ENCODE results near the gene PLS1. TPM values are rescaled to one million over a fixed set of nuclear protein-coding genes. Genes with fewer than 3 reads are reported as not detected.
"Not testable (repeated sequence)": the region's sequence is repeated elsewhere in the genome, so short reads cannot be mapped to it uniquely, and the experiment has no call there.

Gene PLS1
- total RNA-seq, 1 donor from 2014 or later, result 1.8 TPM

- no peak overlapping the region for H3K27ac ChIP-seq
- no peak for DNase-seq (ENCODE audit: low spot score in 2 of 2)
- H3K36me3 ChIP-seq, result no peaks in the 10 kb centered on the region
- H3K4me1 ChIP-seq, result peaks cover 0 to 10% of the 10 kb centered on the region in 2 donors
- intact Hi-C loops (cut with DNase I), result no loop called here
- TF ChIP-seq, protein P1, sequence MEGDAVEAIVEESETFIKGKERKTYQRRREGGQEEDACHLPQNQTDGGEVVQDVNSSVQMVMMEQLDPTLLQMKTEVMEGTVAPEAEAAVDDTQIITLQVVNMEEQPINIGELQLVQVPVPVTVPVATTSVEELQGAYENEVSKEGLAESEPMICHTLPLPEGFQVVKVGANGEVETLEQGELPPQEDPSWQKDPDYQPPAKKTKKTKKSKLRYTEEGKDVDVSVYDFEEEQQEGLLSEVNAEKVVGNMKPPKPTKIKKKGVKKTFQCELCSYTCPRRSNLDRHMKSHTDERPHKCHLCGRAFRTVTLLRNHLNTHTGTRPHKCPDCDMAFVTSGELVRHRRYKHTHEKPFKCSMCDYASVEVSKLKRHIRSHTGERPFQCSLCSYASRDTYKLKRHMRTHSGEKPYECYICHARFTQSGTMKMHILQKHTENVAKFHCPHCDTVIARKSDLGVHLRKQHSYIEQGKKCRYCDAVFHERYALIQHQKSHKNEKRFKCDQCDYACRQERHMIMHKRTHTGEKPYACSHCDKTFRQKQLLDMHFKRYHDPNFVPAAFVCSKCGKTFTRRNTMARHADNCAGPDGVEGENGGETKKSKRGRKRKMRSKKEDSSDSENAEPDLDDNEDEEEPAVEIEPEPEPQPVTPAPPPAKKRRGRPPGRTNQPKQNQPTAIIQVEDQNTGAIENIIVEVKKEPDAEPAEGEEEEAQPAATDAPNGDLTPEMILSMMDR (IDR thresholded peaks at IDR 0.05), result no peak
- no peaks in the 10 kb centered on the region for H3K27me3 ChIP-seq
- H3K9me3 ChIP-seq, result no peaks in the 10 kb centered on the region
- no peak overlapping the region for H3K4me3 ChIP-seq
These were observed 19.4 kb upstream of the PLS1 start for GRCh38 chr3:142576792-142577191.

DNA sequence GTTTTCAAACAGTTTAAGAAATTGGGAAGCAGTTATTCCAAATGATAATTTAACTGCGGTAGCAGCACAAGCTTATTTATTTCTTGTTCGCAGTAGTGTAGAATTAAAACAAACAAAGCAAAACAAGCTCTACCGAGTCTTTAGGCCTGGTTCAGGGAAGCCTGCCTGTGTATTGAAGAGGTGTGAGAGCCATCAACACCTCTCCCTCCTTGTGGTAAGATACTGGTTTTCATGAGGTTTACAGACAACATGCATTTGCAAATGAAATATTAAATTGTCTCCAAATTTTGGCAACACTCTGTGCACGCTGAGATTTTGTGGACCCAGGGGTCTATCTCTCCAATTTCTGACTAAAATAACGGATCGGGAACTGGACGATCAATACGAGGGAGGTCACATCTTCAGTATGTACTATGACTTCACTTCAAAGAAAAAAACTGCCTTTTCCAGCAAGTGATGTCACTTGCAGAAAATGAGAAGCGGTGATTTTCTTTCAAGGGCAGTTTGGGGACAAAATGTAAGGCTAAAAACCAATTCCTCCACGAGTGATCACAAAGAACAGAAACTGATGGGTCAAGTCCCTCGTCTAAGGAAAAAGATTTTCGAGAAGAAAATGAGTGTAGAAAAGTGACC is 18.4 kb upstream of the PLS1 start:
- Histone ChIP-seq H3K27me3 (no peaks in the 10 kb centered on the region), H3K4me1 (peaks cover 0 to 10% of the 10 kb centered on the region in 2 donors), H3K27ac (peak overlapping the region; percentile 91 to 94), H3K4me3 (peak overlapping the region; percentile 65 to 81), H3K36me3 (no peaks in the 10 kb centered on the region), H3K9me3 (no peaks in the 10 kb centered on the region)
- intact Hi-C loops (cut with DNase I), result loop anchor here (1.0 to 2.0 kb wide), 3 partner anchors 130 to 423 kb away; partner anchors contain the start of genes TRPC1, U2SURP and XRN1
- no peak for DNase-seq (ENCODE audit: low spot score in 2 of 2)
- TF ChIP-seq, protein P1 (IDR thresholded peaks at IDR 0.05), result no peak

GRCh38 chr3:142578329-142579223 is 17.6 kb upstream of the PLS1 start, which contains the start of gene ATR:
ATR (minus strand) TSS chr3:142578733; CDS start chr3:142578704, 29 bp downstream.
- no peaks in the 10 kb centered on the region for H3K27me3 ChIP-seq
- peak within 1 kb of the TSS; percentile 65 to 81 for H3K4me3 ChIP-seq
- peak within 1 kb of the TSS; percentile 91 to 94 for H3K27ac ChIP-seq
- peaks cover 0 to 10% of the 10 kb centered on the region in 2 donors for H3K4me1 ChIP-seq
- H3K9me3 ChIP-seq, result no peaks in the 10 kb centered on the region
- intact Hi-C loops (cut with DNase I), result loop anchor here (1.0 to 2.0 kb wide), 4 partner anchors 17 to 422 kb away; partner anchors contain the start of genes TRPC1, U2SURP and XRN1
- H3K36me3 ChIP-seq, result no peaks in the 10 kb centered on the region
- TF ChIP-seq, protein P1 (IDR thresholded peaks at IDR 0.05), result no peak
- DNase-seq (ENCODE audit: low spot score in 2 of 2), result peak; percentile 85 to 98

DNA sequence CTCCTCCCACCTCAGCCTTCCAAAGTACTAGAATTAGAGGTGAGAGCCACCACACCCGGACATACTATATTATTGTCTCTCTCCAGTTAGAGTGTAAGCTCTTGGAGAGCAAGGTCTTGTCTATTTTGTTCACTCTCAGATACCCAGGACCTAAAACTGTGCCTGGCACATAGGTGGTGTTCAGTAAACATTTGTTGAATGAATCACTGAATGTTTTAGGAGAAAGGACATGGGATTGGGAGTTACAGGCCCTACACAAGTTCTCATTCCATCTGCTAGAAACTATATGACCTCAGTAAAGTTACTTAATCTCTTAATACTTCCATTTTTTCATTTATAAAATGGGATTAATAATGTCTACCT is 16.2 kb upstream of the PLS1 start:
- intact Hi-C loops (cut with DNase I), result loop anchor here (10.0 kb wide), 1 partner anchor 245 kb away; no protein-coding TSS in a partner anchor
- Histone ChIP-seq H3K4me1 (peaks cover 0 to 10% of the 10 kb centered on the region in 2 donors), H3K27ac (peak overlapping the region; percentile 91 to 94), H3K27me3 (no peaks in the 10 kb centered on the region), H3K36me3 (no peaks in the 10 kb centered on the region), H3K9me3 (no peaks in the 10 kb centered on the region), H3K4me3 (no peak overlapping the region)
- no peak for DNase-seq (ENCODE audit: low spot score in 2 of 2)
- TF ChIP-seq, protein P1 (IDR thresholded peaks at IDR 0.05), result no peak

GRCh38 chr3:142581070-142581469 is 15.1 kb upstream of the PLS1 start:
- intact Hi-C loops (cut with DNase I), result loop anchor here (10.0 kb wide), 1 partner anchor 244 kb away; no protein-coding TSS in a partner anchor
- H3K4me1 ChIP-seq, result not testable (repeated sequence)

More at GRCh38 chr3:142581070-142581469, 15.1 kb upstream of the PLS1 start:
- H3K4me3 ChIP-seq; H3K27me3 ChIP-seq; H3K9me3 ChIP-seq; DNase-seq (ENCODE audit: low spot score in 2 of 2); H3K27ac ChIP-seq; H3K36me3 ChIP-seq: not testable (repeated sequence)

All from ascending aorta (tissue), 2 donors.